T follicular helper cell (primary cell): ENCODE results near the gene TNS3.
"Not testable (repeated sequence)": the region's sequence is repeated elsewhere in the genome, so short reads cannot be mapped to it uniquely, and the experiment has no call there.

Source experiments
- DNase-seq: peaks from one replicate; pipeline ENCODE4 v3.0.0-alpha.2; 2020; ENCODE audit warnings: low read depth

Gene TNS3

GRCh38 chr7:47471358-47471703, 110.6 kb downstream of the TNS3 start:
- no peak for DNase-seq

DNA sequence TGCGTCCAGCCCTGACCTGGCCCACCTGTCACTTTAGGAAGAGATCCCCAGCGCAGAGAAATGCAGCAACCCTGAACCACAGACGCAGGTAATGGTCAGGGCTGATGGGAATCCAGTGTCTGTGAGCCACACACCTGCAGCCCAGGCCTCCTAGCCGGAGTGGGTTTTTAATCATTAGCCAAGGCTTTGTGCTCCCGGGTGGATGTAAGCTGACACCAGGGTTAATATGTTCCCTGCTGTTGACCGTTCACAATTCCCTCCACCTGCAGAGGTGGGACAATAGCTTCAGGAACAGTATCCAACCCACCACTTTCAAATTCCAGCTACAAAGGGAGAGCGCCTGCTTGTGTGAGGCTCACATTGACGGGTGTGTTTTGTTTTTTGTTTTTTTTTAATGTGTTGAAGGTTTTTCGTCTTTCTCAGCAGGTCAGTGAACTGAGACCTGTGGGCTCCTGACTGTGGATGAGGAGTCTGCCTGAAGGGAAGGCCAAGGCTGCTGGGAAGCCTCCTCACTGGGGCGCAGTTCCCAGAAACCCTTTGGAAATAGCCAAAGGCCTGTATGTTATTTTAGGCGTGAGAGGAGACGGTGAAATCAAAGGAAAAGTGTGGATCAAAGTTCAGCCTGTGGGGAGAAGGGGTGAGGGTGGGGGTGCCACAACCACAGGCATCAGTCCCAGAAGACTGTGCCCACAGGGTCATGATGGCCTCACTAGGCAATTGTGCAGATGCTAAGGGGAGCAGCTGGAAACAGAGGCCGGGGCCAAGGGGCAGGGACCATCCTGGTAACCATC, 111.1 kb downstream of the TNS3 start:
- DNase-seq = no peak

- DNase-seq = not testable (repeated sequence)
Observed at GRCh38 chr7:47469846-47470245, 112.1 kb downstream of the TNS3 start.

DNA sequence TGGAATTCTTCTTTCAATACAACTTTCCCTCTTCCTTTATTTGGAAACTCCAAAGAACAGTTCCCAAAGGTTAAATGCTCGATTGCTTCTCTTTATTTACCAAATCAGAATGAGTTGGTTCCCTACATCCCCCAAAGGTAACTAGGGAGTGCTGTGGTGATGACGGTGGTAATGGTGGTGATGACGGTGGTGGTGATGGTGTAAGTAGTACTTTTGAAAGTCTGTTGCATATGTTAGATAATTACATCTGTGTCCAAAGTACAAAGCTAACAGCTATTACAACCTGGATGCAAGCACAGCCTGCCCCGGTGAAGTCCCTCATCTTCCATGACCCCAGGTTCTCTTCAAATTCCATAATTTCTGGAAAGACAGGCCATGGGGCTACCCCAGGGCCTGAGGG, 115.1 kb downstream of the TNS3 start:
- no peak for DNase-seq

DNA sequence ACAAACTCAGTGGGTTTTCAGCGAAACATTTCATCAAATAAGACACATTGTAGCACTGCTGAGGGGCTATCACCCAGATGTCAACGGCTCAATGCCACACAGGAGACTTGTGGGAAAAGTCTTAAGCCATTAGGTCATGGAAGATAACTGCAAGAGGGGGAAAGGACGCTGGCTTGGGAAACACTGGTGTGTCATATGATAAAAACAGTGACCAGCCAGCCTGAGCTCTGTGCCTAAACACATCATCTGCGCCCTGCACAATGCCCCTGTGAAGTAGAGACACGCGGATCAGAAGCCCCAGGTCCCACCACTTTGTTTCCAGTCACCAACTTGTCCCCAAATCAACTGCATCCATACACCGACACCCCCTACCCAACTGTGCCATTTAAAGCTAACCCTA, 116.7 kb downstream of the TNS3 start:
- DNase-seq = no peak

DNA sequence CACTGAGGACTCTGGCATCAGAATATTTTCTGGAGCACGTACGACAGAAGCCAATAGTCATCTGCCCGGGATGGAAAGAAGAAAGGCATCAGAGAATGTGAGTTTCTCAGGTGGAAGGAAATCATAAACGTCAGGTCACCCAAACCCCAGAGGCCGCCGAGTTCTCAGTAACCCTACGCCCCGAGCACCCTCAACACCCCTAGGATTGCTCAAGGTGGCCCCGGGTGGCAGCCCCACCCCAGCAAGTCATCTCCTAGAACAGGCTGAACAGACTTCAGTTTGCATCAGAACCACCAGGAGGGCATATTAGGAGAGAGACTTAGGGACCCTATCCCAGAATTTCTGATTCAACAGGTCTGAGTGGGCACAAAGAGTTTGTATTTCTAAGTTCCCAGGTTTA, 117.6 kb downstream of the TNS3 start:
- no peak for DNase-seq

DNA sequence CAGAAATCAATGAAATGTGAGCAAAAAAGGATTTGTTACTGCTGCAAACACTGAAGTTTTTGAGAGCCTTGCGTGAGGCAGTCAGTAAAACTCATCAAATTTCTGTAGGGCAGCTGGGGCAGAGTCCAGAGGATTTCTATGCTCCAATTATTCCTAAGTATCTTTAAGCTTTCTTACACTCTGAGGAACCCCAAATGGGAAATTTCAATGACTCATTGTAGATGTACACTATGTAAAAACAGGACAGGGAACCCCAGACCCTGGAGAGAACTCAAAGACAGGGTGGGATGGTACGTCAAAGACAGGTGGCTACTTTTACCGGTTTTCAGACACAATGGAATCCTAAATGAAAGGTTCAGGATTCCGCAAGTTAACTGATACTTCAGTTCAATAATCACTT, 120.2 kb downstream of the TNS3 start:
- DNase-seq = no peak

DNA sequence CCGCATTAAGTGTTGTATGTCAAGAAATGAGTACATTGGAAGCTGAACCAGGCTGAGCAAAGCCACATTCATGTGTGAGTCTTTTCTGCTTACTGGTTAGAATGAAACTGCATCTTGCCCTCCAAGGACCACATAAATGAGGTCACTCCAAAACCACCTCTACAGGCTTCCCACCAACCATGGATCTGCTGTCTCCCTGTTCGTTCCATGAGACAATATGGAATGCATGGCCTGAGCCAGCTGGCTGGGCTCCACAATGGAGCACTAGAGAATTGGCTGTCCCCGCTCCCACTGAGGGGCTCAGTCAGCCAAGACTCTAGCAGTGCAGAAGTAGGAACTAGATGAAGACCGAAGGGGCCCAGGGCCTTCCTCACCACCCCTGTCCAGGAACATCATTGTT, 120.8 kb downstream of the TNS3 start:
- DNase-seq = no peak

- DNase-seq = no peak
Observed at GRCh38 chr7:47460251-47460989, 121.5 kb downstream of the TNS3 start.

- DNase-seq = no peak
Observed at GRCh38 chr7:47458486-47458885, 123.4 kb downstream of the TNS3 start.

DNA sequence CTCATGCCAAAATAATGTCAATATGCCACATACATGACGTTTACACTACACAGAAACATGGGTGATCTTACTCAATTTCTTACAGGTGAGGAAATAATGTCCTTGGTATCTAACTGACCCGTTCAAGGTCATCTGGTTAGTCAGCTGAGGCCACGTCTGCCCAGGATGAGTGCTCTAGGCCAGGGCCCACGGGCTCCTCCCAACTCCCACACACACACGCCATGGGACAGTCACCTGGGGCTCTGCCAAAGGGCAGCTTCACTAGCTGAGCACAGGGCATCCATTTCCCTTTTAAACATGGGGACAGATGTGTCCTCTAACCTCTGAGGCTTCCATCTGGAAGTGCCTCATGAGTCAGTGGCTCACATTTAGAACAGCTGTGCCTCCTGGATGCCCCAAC, 123.9 kb downstream of the TNS3 start:
- no peak for DNase-seq

DNA sequence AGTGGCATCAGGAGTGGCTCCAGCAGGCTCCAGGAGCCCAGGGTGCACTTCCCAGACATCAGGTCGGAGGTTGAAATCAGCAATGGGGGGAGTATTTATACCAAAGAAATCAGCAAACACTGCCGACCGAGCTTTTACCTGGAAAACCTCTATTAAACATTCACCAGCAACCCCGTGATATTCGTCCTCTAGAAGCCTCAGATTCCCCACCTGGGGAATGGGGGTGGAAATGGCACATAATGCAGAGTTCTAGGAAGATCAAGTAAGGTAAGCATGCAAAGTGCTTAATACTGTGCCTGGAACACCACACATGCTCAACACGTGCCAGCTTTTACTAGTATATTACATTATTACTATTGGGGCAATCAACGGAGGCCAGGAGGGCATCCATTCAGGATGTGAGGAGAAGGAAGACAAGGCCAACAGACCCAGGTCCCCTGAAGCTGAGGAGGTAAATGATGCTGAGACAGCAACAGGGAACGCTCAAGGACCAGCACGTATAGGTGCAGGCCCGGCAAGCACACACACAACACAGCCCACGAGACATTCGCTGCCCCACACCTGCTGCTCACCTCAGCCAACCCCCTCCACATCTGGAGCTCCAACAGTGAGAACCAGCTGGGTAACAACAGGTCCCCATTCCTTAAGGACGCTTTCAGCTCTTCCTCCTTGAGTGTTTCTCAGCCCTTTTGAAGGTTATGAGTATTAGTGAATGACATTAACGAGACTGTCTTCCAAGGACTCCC, 125.5 kb downstream of the TNS3 start:
- no peak for DNase-seq

GRCh38 chr7:47455872-47456185, 126.1 kb downstream of the TNS3 start:
- no peak for DNase-seq

GRCh38 chr7:47454974-47455871, 126.7 kb downstream of the TNS3 start:
- DNase-seq = no peak

- DNase-seq = no peak
Observed at GRCh38 chr7:47454069-47454973, 127.6 kb downstream of the TNS3 start.

- no peak for DNase-seq
Observed at GRCh38 chr7:47453093-47454061, 128.5 kb downstream of the TNS3 start.

DNA sequence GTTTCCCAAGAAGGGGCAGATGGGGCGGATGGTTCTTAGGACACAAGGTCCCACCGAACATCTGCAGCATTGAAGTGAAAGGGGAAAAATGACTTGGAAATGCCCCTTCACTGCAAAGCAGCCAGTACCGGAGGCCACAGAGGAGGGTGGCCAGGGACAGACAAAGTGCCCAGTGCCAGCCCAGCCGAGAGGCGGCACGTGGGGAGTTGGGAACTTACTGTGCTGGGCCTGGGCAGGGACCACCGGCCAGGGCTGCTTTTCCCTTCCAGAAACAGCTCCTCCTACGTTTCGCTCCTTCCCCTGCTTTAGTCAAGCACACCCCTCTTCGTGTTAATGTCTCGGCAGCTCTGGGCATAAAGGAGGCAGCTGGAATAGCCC, 129.2 kb downstream of the TNS3 start:
- no peak for DNase-seq

- DNase-seq = no peak
Observed at GRCh38 chr7:47452295-47452694, 129.6 kb downstream of the TNS3 start.

DNA sequence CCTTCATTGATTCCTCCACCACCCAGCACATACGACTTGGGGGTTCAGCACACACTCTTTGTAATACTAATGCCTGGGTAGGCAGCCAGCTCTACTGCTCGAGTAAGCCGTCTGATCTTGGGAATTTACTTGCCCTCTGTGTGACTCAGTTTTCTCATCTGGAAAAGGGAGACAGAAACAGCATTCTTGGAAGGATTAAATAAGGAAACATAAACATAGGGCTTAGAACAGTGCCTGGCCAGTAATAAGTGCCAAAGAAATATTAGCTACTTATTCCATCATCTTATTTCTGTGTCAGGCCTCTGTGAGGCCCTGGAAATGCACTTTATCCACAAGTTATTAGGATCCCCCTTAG, 130.1 kb downstream of the TNS3 start:
- DNase-seq = no peak
